Heart right ventricle (tissue), 16 donors: ENCODE data around the gene ARHGDIB. TPM values are rescaled to one million over a fixed set of nuclear protein-coding genes. Genes with fewer than 3 reads are reported as not detected.

Experiments used
- ATAC-seq, 8 donors: fragments of 200-7000 bp; cut with Tn5 transposase; one replicate each; pipeline ENCODE4 v1.9.1; 2020; ENCODE audit warnings: mild to moderate bottlenecking in 8 of 8, moderate library complexity in 8 of 8, moderate number of reproducible peaks in 1 of 8
- DNase-seq, 2 donors: peaks; one replicate each; pipeline ENCODE4 v3.0.0-alpha.2; 2020
- H3K27ac ChIP-seq, 10 donors: fragments of 200-600 bp; sonication (generic) in 2 of 10; one replicate each; pipeline versions ENCODE4 v1.5.0 to v1.8.0; 2020 to 2022; ENCODE audit warnings: mild to moderate bottlenecking in 3 of 10
- H3K27me3 ChIP-seq, 7 donors: fragments of 200-600 bp; one replicate each; pipeline ENCODE4 v1.8.0; 2021 to 2022; ENCODE audit warnings: mild to moderate bottlenecking in 2 of 7
- H3K36me3 ChIP-seq, 9 donors: fragments of 200-600 bp; sonication (generic) in 1 of 9; one replicate each; pipeline versions ENCODE4 v1.5.0 to v1.8.0; 2020 to 2022; ENCODE audit warnings: mild to moderate bottlenecking in 2 of 9
- H3K4me1 ChIP-seq, 9 donors: fragments of 200-600 bp; sonication (generic) in 1 of 9; one replicate each; pipeline versions ENCODE4 v1.5.0 to v1.8.0; 2020 to 2022; ENCODE audit warnings: mild to moderate bottlenecking in 4 of 9
- H3K4me3 ChIP-seq, 10 donors: fragments of 200-600 bp; sonication (generic) in 2 of 10; one replicate each; pipeline versions ENCODE4 v1.5.0 to v1.8.0; 2020 to 2022; ENCODE audit warnings: mild to moderate bottlenecking in 7 of 10, moderate library complexity in 2 of 10
- H3K9me3 ChIP-seq, 11 donors: fragments of 200-600 bp in 10 of 11; sonication (generic) in 2 of 11; one replicate each; pipeline versions ENCODE4 v1.5.0 to v1.8.0; 2013 to 2022; ENCODE audit warnings: mild to moderate bottlenecking in 2 of 11, control low read depth in 1 of 11, moderate library complexity in 1 of 11
- WGBS, 2 donors: extraction: QIAGEN DNeasy Blood & Tissue Kit; methylation state at CpG; one replicate each; pipeline ENCODE4 v1.1.7; 2013; ENCODE audit warnings: inconsistent platforms in 1 of 2; 5-methylcytosine and 5-hydroxymethylcytosine counted together
- intact Hi-C, 10 donors: fragments of 100-400 bp; cut with DNase I; formaldehyde crosslinking; loops; one replicate each; pipeline versions ENCODE4 v1.11.1 to v1.14.2; 2022
- polyA plus RNA-seq, 2 donors: library from polyadenylated mRNA; stranded (reverse); fragments of 200-250 nt; gene quantifications; one replicate each; pipeline ENCODE4 v1.2.3, GENCODE V29; 2013
- total RNA-seq, 10 donors: library from RNA; stranded (reverse); fragmentation: NEBNext Ultra II Directional in 3 of 10; extraction: Animal tissue kit (Norgen Biotek cat#: 25700) in 3 of 10; gene quantifications; one replicate each; pipeline versions ENCODE4 v1.2.1 to v1.2.4, GENCODE V29; 2021 to 2023
- TF ChIP-seq, protein P1 (sequence below), 9 donors: fragments of 200-600 bp; sonication (generic) in 2 of 9; IDR thresholded peaks; one replicate each; pipeline versions ENCODE4 v1.5.0 to v1.8.0; 2021 to 2022; ENCODE audit warnings: antibody characterized with exemption in 9 of 9, mild to moderate bottlenecking in 5 of 9, moderate library complexity in 1 of 9
- donor health status: Arrhythmogenic right ventricular cardiomyopathy.
- donor health status: ischemic (EF 13 %, LVEDD 7.1; RV severe dilation, severe dysfunction).
- donor health status: healthy with polysubstance abuse.
- donor health status: DM: no; HTN: yes; CAD: no.
- donor health status: DM: no; HTN: no; CAD: no.
- donor health status: ischemic (EF 25% LVEDD 6.9; RV normal size, moderate dysfunction).
- donor health status: ischemic (EF 25% LVEDD 5.7; RV mildly dilated, moderate dysfunction).
- donor health status: healthy.
- donor health status: DM: yes; HTN: yes; CAD: no.
- donor health status: Ischemic cardiomyopathy.
- donor health status: ischemic (EF 35%, LVEDD 5.7; RV mildly dilated, moderate dysfunction).
- donor health status: nonischemic (EF 11% LVEDD 7.7; RV severe dilation, severe dysfunction).
- donor health status: DM: yes; HTN: yes; CAD: no.
- donor health status: PGD.
- donor health status: ischemic (EF 29% LVEDD 5.4; RV normal size, mild dysfunction).
- donor health status: nonischemic (EF 23%, LVEDD 6.1; RV moderate dilation, normal function).

ARHGDIB gene
- total and polyA plus RNA-seq, 12 donors: 28.1 to 150 (median 45.4) TPM

DNA sequence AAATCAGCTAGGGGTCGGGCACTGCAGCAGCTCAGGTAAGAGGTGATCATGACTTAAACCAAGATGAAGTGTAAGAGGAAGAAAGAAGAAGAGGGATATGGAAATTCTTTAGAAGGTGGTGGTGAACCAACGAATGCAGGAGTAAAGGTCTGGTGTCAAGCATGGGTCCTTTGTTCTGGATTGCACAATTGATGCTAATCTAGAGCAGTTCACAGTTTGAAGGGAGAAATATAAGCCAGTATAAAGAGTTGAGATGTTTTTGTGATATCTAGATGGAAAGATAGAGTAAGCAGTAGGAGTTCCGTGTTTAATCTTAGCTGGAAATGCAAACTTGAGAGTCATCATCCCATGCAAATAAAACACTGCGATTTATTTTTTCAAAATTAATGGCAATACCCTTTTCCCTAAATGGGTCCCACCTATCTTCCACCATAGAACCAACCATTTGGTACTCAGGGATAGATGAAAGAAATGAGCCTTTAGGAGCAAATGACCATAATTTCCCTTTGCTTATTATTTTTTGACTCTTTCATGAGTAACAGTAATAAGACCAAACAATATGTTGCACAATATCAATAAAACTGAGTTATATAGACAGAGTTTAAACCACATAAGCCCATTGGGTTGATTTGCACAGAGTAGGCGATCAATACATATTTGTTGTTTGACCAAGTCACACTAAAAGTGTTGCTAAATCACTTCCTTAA lies 60.7 kb downstream of the ARHGDIB start:
- Histone ChIP-seq H3K27me3 (no peaks in the 10 kb centered on the region), H3K36me3 (no peaks in the 10 kb centered on the region), H3K4me3 (no peak overlapping the region), H3K27ac (peak overlapping the region in 6 of 10 donors; percentile 40 to 90 (median 69)), H3K4me1 (peaks cover 2 to 73% (median 45%) of the 10 kb centered on the region in 9 donors), H3K9me3 (no peaks in the 10 kb centered on the region)
- 90 to 93% methylated on average over 5 of the region's 5 CpGs for WGBS, 2 donors
- TF ChIP-seq, protein P1, sequence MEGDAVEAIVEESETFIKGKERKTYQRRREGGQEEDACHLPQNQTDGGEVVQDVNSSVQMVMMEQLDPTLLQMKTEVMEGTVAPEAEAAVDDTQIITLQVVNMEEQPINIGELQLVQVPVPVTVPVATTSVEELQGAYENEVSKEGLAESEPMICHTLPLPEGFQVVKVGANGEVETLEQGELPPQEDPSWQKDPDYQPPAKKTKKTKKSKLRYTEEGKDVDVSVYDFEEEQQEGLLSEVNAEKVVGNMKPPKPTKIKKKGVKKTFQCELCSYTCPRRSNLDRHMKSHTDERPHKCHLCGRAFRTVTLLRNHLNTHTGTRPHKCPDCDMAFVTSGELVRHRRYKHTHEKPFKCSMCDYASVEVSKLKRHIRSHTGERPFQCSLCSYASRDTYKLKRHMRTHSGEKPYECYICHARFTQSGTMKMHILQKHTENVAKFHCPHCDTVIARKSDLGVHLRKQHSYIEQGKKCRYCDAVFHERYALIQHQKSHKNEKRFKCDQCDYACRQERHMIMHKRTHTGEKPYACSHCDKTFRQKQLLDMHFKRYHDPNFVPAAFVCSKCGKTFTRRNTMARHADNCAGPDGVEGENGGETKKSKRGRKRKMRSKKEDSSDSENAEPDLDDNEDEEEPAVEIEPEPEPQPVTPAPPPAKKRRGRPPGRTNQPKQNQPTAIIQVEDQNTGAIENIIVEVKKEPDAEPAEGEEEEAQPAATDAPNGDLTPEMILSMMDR (IDR thresholded peaks at IDR 0.05): no peak
- intact Hi-C loops: loop anchor here in 1 of 10 donors (5.0 kb wide), 1 partner anchor 47 kb away; no protein-coding TSS in a partner anchor
- DNase-seq (no peak), ATAC-seq (no peak)

DNA sequence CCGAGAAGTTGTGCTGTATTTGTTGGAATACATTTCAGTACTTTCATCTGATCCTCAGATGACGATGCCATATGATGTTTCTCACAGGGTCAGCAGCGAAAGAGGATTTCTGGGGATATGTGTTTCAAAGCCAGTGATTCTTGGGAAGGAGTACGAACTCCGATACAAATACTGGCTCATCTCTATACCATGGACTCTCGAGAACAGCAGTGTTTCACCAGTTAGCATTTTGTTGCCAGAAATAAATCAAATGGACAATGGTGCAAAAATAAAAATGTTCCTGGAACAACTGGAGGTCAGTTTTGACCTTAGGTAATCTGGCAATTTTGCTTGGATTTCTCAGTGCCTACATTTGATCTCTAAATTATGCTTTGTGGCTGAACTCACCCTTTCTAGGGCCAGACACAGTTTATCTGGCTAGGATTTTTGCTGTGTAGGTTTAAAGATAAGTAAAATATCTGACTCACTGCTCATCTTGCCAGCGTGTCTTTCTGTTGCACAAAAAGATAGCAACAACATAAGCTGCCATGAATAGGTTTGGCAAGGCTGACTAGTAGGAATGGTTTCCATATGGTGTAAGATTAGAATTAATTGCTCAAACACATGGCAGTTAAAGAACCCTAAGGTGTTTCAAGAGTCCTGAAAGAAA lies 64.8 kb downstream of the ARHGDIB start:
- DNase-seq: no peak
- intact Hi-C loops: loop anchor here in 2 of 10 donors (5.0 to 10.0 kb wide), 2 partner anchors 56 to 58 kb away; no protein-coding TSS in a partner anchor
- Histone ChIP-seq H3K4me3 (no peak overlapping the region), H3K4me1 (peaks cover 0 to 59% (median 23%) of the 10 kb centered on the region in 9 donors), H3K9me3 (no peaks in the 10 kb centered on the region), H3K36me3 (no peaks in the 10 kb centered on the region), H3K27me3 (no peaks in the 10 kb centered on the region), H3K27ac (peak overlapping the region in 7 of 10 donors; percentile 29 to 80 (median 56))
- WGBS, 2 donors: 45 to 65% methylated on average over 7 of the region's 7 CpGs
- no peak for ATAC-seq
- TF ChIP-seq, protein P1 (IDR thresholded peaks at IDR 0.05): no peak

DNA sequence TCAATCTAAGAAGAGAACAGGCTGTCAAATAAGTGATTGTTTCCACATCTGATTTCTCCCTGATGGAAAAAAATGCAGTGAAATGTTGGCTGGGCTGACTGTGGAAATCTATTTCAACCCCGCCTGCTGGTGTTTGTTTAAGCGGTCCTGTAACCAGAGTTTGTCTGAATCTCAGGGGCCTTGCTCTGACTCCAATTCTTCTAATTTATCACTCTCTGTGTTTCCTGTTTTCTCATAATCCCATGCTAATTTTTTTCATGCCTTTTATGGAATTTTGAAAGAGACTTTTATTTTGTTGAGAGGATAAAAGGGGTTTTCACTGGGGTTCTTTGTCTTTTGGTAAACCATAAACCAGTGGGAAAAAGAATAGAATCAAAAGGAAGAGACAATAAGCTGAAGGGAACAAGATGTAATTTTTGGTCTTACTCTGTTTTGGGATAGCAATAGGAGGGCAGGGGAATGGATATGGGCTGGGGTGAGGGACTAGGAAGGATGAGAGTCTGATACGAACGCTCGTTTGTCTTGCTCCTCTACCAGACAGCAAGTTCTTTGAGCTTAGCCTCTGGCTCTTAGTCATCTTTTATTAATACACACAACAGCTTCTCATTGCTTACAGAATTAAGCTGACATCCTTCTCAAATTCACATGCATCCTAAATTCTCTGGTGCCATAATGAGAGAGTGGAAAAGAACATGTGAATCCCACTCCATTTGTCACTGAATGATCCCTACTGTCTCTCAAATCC lies 67.7 kb downstream of the ARHGDIB start:
- peaks cover 0 to 55% (median 11%) of the 10 kb centered on the region in 9 donors for H3K4me1 ChIP-seq
- intact Hi-C loops: loop anchor here in 3 of 10 donors (5.0 to 10.0 kb wide), 2 partner anchors 46 to 61 kb away; no protein-coding TSS in a partner anchor

More for the DNA sequence above, 67.7 kb downstream of the ARHGDIB start:
- Histone ChIP-seq H3K4me3 (no peak overlapping the region), H3K36me3 (no peaks in the 10 kb centered on the region), H3K27ac (peak overlapping the region; percentile 43 to 80 (median 74)), H3K9me3 (no peaks in the 10 kb centered on the region), H3K27me3 (no peaks in the 10 kb centered on the region)
- 64 to 74% methylated on average over 5 of the region's 5 CpGs for WGBS, 2 donors
- DNase-seq: peak in 1 of 2 donors; percentile 57
- TF ChIP-seq, protein P1 (IDR thresholded peaks at IDR 0.05): peak in 1 of 9 donors; percentile 5
- ATAC-seq: peak; percentile 62 to 90 (median 80)
